HEK293T (cell line): ENCODE measurements around the gene CMPK1.

Source experiments
- FOXA1 ChIP-seq: fragments of 450-650 bp; IDR thresholded peaks from 2 replicates; pipeline ENCODE4 v1.6.1; 2016; ENCODE audit warnings: mild to moderate bottlenecking
- FOXM1 ChIP-seq: fragments of 450-650 bp; IDR thresholded peaks from 2 replicates; pipeline ENCODE4 v1.6.1; 2017; ENCODE audit warnings: mild to moderate bottlenecking, borderline replicate concordance

DNA sequence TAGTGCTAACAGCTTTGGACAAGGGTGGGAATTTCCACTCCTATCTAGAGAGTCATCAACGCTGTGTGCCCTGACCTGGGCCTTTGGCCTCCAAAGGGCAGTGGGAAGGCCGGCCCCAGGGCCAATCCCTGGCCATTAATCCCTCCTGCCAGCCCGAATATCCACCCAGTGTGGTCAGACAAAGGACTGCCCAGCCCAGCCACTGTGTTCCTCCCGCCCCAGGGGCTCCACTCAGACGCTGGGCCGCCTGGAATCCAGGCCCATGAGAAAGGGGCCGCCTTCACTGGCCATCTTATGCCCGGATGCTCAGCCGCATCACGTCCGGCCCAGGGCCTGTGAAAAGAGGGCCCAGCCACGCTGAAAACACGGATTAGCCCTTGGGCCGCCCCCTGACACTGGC, 78.8 kb downstream of the CMPK1 start:
- no peak for TF ChIP-seq FOXM1
- no peak for TF ChIP-seq FOXA1
